ENCODE data around the gene CHST8.

CHST8 gene

GRCh38 chr19:33766623-33767022 is 144.9 kb downstream of the CHST8 start:
- no peak for DNase-seq (ENCODE audit: low read depth, low spot score)

GRCh38 chr19:33767898-33768413 is 146.2 kb downstream of the CHST8 start:
- no peak for DNase-seq (ENCODE audit: low read depth, low spot score)

GRCh38 chr19:33769208-33769607 is 147.5 kb downstream of the CHST8 start:
- no peak for DNase-seq (ENCODE audit: low read depth, low spot score)

GRCh38 chr19:33770107-33770506 is 148.4 kb downstream of the CHST8 start:
- no peak for DNase-seq (ENCODE audit: low read depth, low spot score)

GRCh38 chr19:33771384-33772101 is 149.8 kb downstream of the CHST8 start:
- DNase-seq (ENCODE audit: low read depth, low spot score): no peak

- no peak for DNase-seq (ENCODE audit: low read depth, low spot score)
These were observed 150.5 kb downstream of the CHST8 start for GRCh38 chr19:33772102-33772857.

- DNase-seq (ENCODE audit: low read depth, low spot score): no peak
These were observed 151.1 kb downstream of the CHST8 start for GRCh38 chr19:33772858-33773180.

- DNase-seq (ENCODE audit: low read depth, low spot score): no peak
These were observed 152.2 kb downstream of the CHST8 start for GRCh38 chr19:33773704-33774624.

- no peak for DNase-seq (ENCODE audit: low read depth, low spot score)
These were observed 153.0 kb downstream of the CHST8 start for GRCh38 chr19:33774751-33775150.

GRCh38 chr19:33775731-33776487 is 154.2 kb downstream of the CHST8 start:
- DNase-seq (ENCODE audit: low read depth, low spot score): no peak

- no peak for DNase-seq (ENCODE audit: low read depth, low spot score)
These were observed 155.6 kb downstream of the CHST8 start for GRCh38 chr19:33777351-33777750.

- no peak for DNase-seq (ENCODE audit: low read depth, low spot score)
These were observed 156.0 kb downstream of the CHST8 start for GRCh38 chr19:33777753-33778088.

GRCh38 chr19:33778089-33778791 is 156.5 kb downstream of the CHST8 start:
- DNase-seq (ENCODE audit: low read depth, low spot score): no peak

- no peak for DNase-seq (ENCODE audit: low read depth, low spot score)
These were observed 158.1 kb downstream of the CHST8 start for GRCh38 chr19:33779849-33780248.

GRCh38 chr19:33780251-33780650 is 158.5 kb downstream of the CHST8 start:
- no peak for DNase-seq (ENCODE audit: low read depth, low spot score)

GRCh38 chr19:33780746-33781145 is 159.0 kb downstream of the CHST8 start:
- DNase-seq (ENCODE audit: low read depth, low spot score): no peak

GRCh38 chr19:33781415-33781935 is 159.7 kb downstream of the CHST8 start:
- DNase-seq (ENCODE audit: low read depth, low spot score): no peak

GRCh38 chr19:33781996-33782395 is 160.2 kb downstream of the CHST8 start:
- DNase-seq (ENCODE audit: low read depth, low spot score): no peak

- no peak for DNase-seq (ENCODE audit: low read depth, low spot score)
These were observed 162.7 kb downstream of the CHST8 start for GRCh38 chr19:33784432-33784831.

- no peak for DNase-seq (ENCODE audit: low read depth, low spot score)
These were observed 164.0 kb downstream of the CHST8 start for GRCh38 chr19:33785795-33786194.

- no peak for DNase-seq (ENCODE audit: low read depth, low spot score)
These were observed 166.9 kb downstream of the CHST8 start for GRCh38 chr19:33788676-33789075.
